ENCODE data around the gene PARP9. TPM values are rescaled to one million over a fixed set of nuclear protein-coding genes. Genes with fewer than 3 reads are reported as not detected.

Gene PARP9
- total RNA-seq, 4 donors from 2014 or later = 21.0 to 28.6 (median 24.0) TPM

- no peak overlapping the region for H3K27ac ChIP-seq
- peaks cover 0 to 22% (median 0%) of the 10 kb centered on the region in 3 donors for H3K4me1 ChIP-seq
- no peaks in the 10 kb centered on the region for H3K9me3 ChIP-seq
- H3K4me3 ChIP-seq = no peak overlapping the region
- TF ChIP-seq POLR2AphosphoS5 (IDR thresholded peaks at IDR 0.05) = no peak
- no peak for TF ChIP-seq EP300 (IDR thresholded peaks at IDR 0.05)
- no peak for TF ChIP-seq POLR2A (IDR thresholded peaks at IDR 0.05)
- no peak for TF ChIP-seq CTCF (IDR thresholded peaks at IDR 0.05)
- 84 to 91% methylated on average over 5 of the region's 5 CpGs for WGBS, 2 donors (ENCODE audit: low coverage in 1 of 2)
- no peaks in the 10 kb centered on the region for H3K27me3 ChIP-seq
- no peak for ATAC-seq
- peaks cover 0 to 91% of the 10 kb centered on the region in 2 donors for H3K36me3 ChIP-seq
Measured at GRCh38 chr3:122546151-122546550, 17.9 kb downstream of the PARP9 start.

GRCh38 chr3:122538956-122539490 lies 25.1 kb downstream of the PARP9 start:
- no peak for ATAC-seq
- 81 to 97% methylated on average over 6 to 7 of the region's 7 CpGs for WGBS, 2 donors (ENCODE audit: low coverage in 1 of 2)
- H3K27ac ChIP-seq = no peak overlapping the region

GRCh38 chr3:122536632-122537001 lies 27.5 kb downstream of the PARP9 start:
- no peak for ATAC-seq
- Histone ChIP-seq H3K4me3 (no peak overlapping the region), H3K27ac (no peak overlapping the region), H3K36me3 (peaks cover 9 to 100% of the 10 kb centered on the region in 2 donors), H3K27me3 (no peaks in the 10 kb centered on the region), H3K4me1 (no peaks in the 10 kb centered on the region), H3K9me3 (no peaks in the 10 kb centered on the region)
- 59 to 62% methylated on average over 3 of the region's 3 CpGs for WGBS, 2 donors (ENCODE audit: low coverage in 1 of 2)
- TF ChIP-seq POLR2AphosphoS5 (IDR thresholded peaks at IDR 0.05) = no peak
- no peak for TF ChIP-seq CTCF (IDR thresholded peaks at IDR 0.05)
- no peak for TF ChIP-seq EP300 (IDR thresholded peaks at IDR 0.05)
- no peak for TF ChIP-seq POLR2A (IDR thresholded peaks at IDR 0.05)

More at GRCh38 chr3:122538956-122539490, 25.1 kb downstream of the PARP9 start:
- TF ChIP-seq EP300 (IDR thresholded peaks at IDR 0.05) = no peak
- TF ChIP-seq POLR2AphosphoS5 (IDR thresholded peaks at IDR 0.05) = no peak
- no peak for TF ChIP-seq CTCF (IDR thresholded peaks at IDR 0.05)
- TF ChIP-seq POLR2A (IDR thresholded peaks at IDR 0.05) = no peak
- Histone ChIP-seq H3K27me3 (no peaks in the 10 kb centered on the region), H3K9me3 (no peaks in the 10 kb centered on the region), H3K4me3 (no peak overlapping the region), H3K4me1 (no peaks in the 10 kb centered on the region), H3K36me3 (peaks cover under 1 to 100% of the 10 kb centered on the region in 2 donors)

- 72 to 80% methylated on average over 6 of the region's 6 CpGs for WGBS, 2 donors (ENCODE audit: low coverage in 1 of 2)
- peaks cover 9 to 100% of the 10 kb centered on the region in 2 donors for H3K36me3 ChIP-seq
Measured at GRCh38 chr3:122535964-122536631, 28.0 kb downstream of the PARP9 start.

GRCh38 chr3:122533931-122534334 lies 30.2 kb downstream of the PARP9 start:
- Histone ChIP-seq H3K4me3 (no peak overlapping the region), H3K27ac (no peak overlapping the region)
- TF ChIP-seq POLR2A (IDR thresholded peaks at IDR 0.05) (no peak), EP300 (IDR thresholded peaks at IDR 0.05) (no peak), POLR2AphosphoS5 (IDR thresholded peaks at IDR 0.05) (no peak), CTCF (IDR thresholded peaks at IDR 0.05) (no peak)

More at GRCh38 chr3:122535964-122536631, 28.0 kb downstream of the PARP9 start:
- H3K27me3 ChIP-seq = no peaks in the 10 kb centered on the region
- ATAC-seq = no peak
- no peak overlapping the region for H3K4me3 ChIP-seq
- no peaks in the 10 kb centered on the region for H3K9me3 ChIP-seq
- TF ChIP-seq POLR2AphosphoS5 (IDR thresholded peaks at IDR 0.05) (no peak), POLR2A (IDR thresholded peaks at IDR 0.05) (no peak)
- no peaks in the 10 kb centered on the region for H3K4me1 ChIP-seq
- no peak overlapping the region for H3K27ac ChIP-seq

More at GRCh38 chr3:122533931-122534334, 30.2 kb downstream of the PARP9 start:
- H3K27me3 ChIP-seq = no peaks in the 10 kb centered on the region
- 69 to 100% methylated on average over 1 of the region's 1 CpG for WGBS, 2 donors (ENCODE audit: low coverage in 1 of 2)
- H3K4me1 ChIP-seq = no peaks in the 10 kb centered on the region
- H3K9me3 ChIP-seq = no peaks in the 10 kb centered on the region
- peaks cover 9 to 100% of the 10 kb centered on the region in 2 donors for H3K36me3 ChIP-seq
- no peak for ATAC-seq

Measured in gastroesophageal sphincter (tissue), 4 donors.